HG02571 (cell line): ENCODE measurements around the gene SOAT1.
"Not testable (repeated sequence)": the region's sequence is repeated elsewhere in the genome, so short reads cannot be mapped to it uniquely, and the experiment has no call there.

Source experiments
- ATAC-seq: cut with Tn5 transposase; IDR thresholded peaks from one replicate; pipeline ENCODE4 v1.9.1; 2021; ENCODE audit warnings: mild to moderate bottlenecking, moderate library complexity; ENCODE audit not compliant: unreplicated experiment

Gene SOAT1

GRCh38 chr1:179342740-179343404 lies 49.3 kb downstream of the SOAT1 start:
- ATAC-seq, result no peak

- ATAC-seq, result no peak
Observed at GRCh38 chr1:179351281-179351680, 57.7 kb downstream of the SOAT1 start.

GRCh38 chr1:179352236-179352635 lies 58.6 kb downstream of the SOAT1 start:
- ATAC-seq, result no peak

- no peak for ATAC-seq
Observed at GRCh38 chr1:179353546-179353945, 59.9 kb downstream of the SOAT1 start.

- ATAC-seq, result not testable (repeated sequence)
Observed at GRCh38 chr1:179361631-179362030, 68.0 kb downstream of the SOAT1 start.

- peak; percentile 98 for ATAC-seq
Observed at GRCh38 chr1:179365342-179366092, 71.9 kb downstream of the SOAT1 start, which contains the start of gene AXDND1. Gene AXDND1 (plus strand): TSS chr1:179365971. CDS start chr1:179366510, 539 bp downstream.

- ATAC-seq, result peak; percentile 31
Observed at GRCh38 chr1:179366093-179366800, 72.7 kb downstream of the SOAT1 start.

- ATAC-seq, result no peak
Observed at GRCh38 chr1:179369751-179370341, 76.2 kb downstream of the SOAT1 start.

- ATAC-seq, result no peak
Observed at GRCh38 chr1:179372160-179372559, 78.6 kb downstream of the SOAT1 start.

- ATAC-seq, result no peak
Observed at GRCh38 chr1:179376223-179376622, 82.6 kb downstream of the SOAT1 start.

- no peak for ATAC-seq
Observed at GRCh38 chr1:179380299-179380698, 86.7 kb downstream of the SOAT1 start.

- no peak for ATAC-seq
Observed at GRCh38 chr1:179384027-179384426, 90.4 kb downstream of the SOAT1 start.

- no peak for ATAC-seq
Observed at GRCh38 chr1:179385510-179385909, 91.9 kb downstream of the SOAT1 start.

GRCh38 chr1:179393721-179394120 lies 100.1 kb downstream of the SOAT1 start:
- no peak for ATAC-seq

- not testable (repeated sequence) for ATAC-seq
Observed at GRCh38 chr1:179399399-179399798, 105.8 kb downstream of the SOAT1 start.
